Neural cell (in vitro differentiated cells): ENCODE data around the gene LSM4.

Experiments used
- EP300 ChIP-seq: fragments of 450-650 bp; conservative IDR thresholded peaks from 2 replicates; pipeline ENCODE4 v1.6.1; 2014; ENCODE audit warnings: antibody characterized with exemption, mild to moderate bottlenecking, moderate library complexity; ENCODE audit not compliant: poor library complexity, severe bottlenecking
- EZH2 ChIP-seq: fragments of 200-600, 300-800 bp; shearing (Covaris generic), sonication (generic); IDR thresholded peaks from 2 replicates; pipeline ENCODE4 v1.6.1; 2014; ENCODE audit warnings: antibody characterized with exemption, low read length, borderline replicate concordance, mild to moderate bottlenecking; ENCODE audit not compliant: insufficient read depth, poor library complexity, severe bottlenecking
- RAD21 ChIP-seq: fragments of 450-650 bp; conservative IDR thresholded peaks from 2 replicates; pipeline ENCODE4 v1.6.1; 2014; ENCODE audit warnings: antibody characterized with exemption, mild to moderate bottlenecking, moderate library complexity
- REST ChIP-seq: IDR thresholded peaks from 2 replicates; pipeline ENCODE4 v1.6.1; 2012; ENCODE audit warnings: borderline replicate concordance
- TF ChIP-seq, protein P1 (sequence below): fragments of 450-650 bp; IDR thresholded peaks from 2 replicates; pipeline ENCODE4 v1.5.1; 2014; ENCODE audit warnings: antibody characterized with exemption, mild to moderate bottlenecking, moderate library complexity; ENCODE audit not compliant: poor library complexity, severe bottlenecking

DNA sequence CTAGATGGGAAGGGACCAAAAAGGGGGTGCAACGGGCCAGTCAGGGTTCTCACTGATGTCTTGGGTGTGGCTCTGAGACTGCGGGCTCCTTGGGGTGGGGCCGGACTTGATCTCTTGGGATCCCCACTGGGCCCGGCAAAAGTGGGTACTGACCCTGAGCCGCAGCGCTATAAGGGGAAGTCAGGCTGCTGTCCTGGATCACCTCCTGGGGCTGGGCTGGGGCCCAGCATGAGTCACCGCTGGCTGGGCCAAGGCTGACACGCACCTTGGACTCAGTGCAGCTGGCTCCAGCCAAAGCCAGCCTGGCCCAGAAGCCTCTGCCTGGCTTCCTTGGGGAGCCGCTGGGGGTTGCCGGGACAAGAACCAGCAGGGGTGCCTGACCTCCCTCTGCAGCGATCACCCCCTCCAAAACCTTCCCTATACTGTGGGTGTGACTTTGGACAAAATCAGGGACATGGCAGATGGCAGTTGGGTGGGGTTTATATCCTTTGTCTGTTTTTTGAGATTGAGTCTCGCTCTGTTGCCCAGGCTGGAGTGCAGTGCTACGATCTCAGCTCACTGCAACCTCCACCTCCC, 48.0 kb downstream of the LSM4 start:
- TF ChIP-seq EZH2: no peak
- TF ChIP-seq, protein P1, sequence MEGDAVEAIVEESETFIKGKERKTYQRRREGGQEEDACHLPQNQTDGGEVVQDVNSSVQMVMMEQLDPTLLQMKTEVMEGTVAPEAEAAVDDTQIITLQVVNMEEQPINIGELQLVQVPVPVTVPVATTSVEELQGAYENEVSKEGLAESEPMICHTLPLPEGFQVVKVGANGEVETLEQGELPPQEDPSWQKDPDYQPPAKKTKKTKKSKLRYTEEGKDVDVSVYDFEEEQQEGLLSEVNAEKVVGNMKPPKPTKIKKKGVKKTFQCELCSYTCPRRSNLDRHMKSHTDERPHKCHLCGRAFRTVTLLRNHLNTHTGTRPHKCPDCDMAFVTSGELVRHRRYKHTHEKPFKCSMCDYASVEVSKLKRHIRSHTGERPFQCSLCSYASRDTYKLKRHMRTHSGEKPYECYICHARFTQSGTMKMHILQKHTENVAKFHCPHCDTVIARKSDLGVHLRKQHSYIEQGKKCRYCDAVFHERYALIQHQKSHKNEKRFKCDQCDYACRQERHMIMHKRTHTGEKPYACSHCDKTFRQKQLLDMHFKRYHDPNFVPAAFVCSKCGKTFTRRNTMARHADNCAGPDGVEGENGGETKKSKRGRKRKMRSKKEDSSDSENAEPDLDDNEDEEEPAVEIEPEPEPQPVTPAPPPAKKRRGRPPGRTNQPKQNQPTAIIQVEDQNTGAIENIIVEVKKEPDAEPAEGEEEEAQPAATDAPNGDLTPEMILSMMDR: no peak
- TF ChIP-seq EP300: no peak
- TF ChIP-seq REST: no peak
- TF ChIP-seq RAD21: no peak
